H9 (cell line): ENCODE results near the gene ZNF541. TPM values are rescaled to one million over a fixed set of nuclear protein-coding genes. Genes with fewer than 3 reads are reported as not detected.

ENCODE experiments used
- DNase-seq: peaks from one replicate; pipeline ENCODE4 v3.0.0-alpha.2; 2017
- H2AFZ ChIP-seq: one replicate; pipeline ENCODE4 v1.6.1; 2013; ENCODE audit warnings: mild to moderate bottlenecking, low read length, control low read depth, moderate library complexity
- H2AK5ac ChIP-seq: 2 replicates; pipeline ENCODE4 v1.6.1; 2013; ENCODE audit warnings: low read length, control low read depth, mixed read lengths; ENCODE audit not compliant: insufficient read length
- H2BK120ac ChIP-seq: one replicate; pipeline ENCODE4 v1.6.1; 2013; ENCODE audit warnings: low read depth, mild to moderate bottlenecking, low read length, control low read depth, inconsistent platforms; ENCODE audit not compliant: poor library complexity, severe bottlenecking
- H2BK12ac ChIP-seq: 2 replicates; pipeline ENCODE4 v1.6.1; 2013; ENCODE audit warnings: low read length, control low read depth, mixed read lengths, low read depth; ENCODE audit not compliant: insufficient read length
- H2BK15ac ChIP-seq: 2 replicates; pipeline ENCODE4 v1.6.1; 2013; ENCODE audit warnings: low read depth, low read length, control low read depth
- H2BK20ac ChIP-seq: one replicate; pipeline ENCODE4 v1.6.1; 2013; ENCODE audit warnings: low read depth, mild to moderate bottlenecking, low read length, control low read depth, inconsistent platforms; ENCODE audit not compliant: poor library complexity, severe bottlenecking
- H2BK5ac ChIP-seq: 2 replicates; pipeline ENCODE4 v1.6.1; 2013; ENCODE audit warnings: low read length, control low read depth, mixed read lengths; ENCODE audit not compliant: insufficient read length
- H3K14ac ChIP-seq: 2 replicates; pipeline ENCODE4 v1.6.1; 2013; ENCODE audit warnings: low read length, control low read depth; ENCODE audit not compliant: insufficient read depth
- H3K18ac ChIP-seq: 2 replicates; pipeline ENCODE4 v1.6.1; 2013; ENCODE audit warnings: low read depth, mild to moderate bottlenecking, mixed read lengths, low read length, control low read depth; ENCODE audit not compliant: insufficient read length
- H3K23ac ChIP-seq: 2 replicates; pipeline ENCODE4 v1.6.1; 2013; ENCODE audit warnings: low read length, control low read depth, mixed read lengths, low read depth; ENCODE audit not compliant: insufficient read length
- H3K23me2 ChIP-seq: 2 replicates; pipeline ENCODE4 v1.6.1; 2013; ENCODE audit warnings: low read depth, mild to moderate bottlenecking, mixed read lengths, low read length, control low read depth; ENCODE audit not compliant: insufficient read length, poor library complexity, severe bottlenecking
- H3K27ac ChIP-seq: 2 replicates; pipeline ENCODE4 v1.5.1; 2013; ENCODE audit warnings: low read length, control low read depth, mixed read lengths, low read depth; ENCODE audit not compliant: insufficient read length
- H3K27me3 ChIP-seq: 2 replicates; pipeline ENCODE4 v1.6.1; 2013; ENCODE audit warnings: low read length, control low read depth, inconsistent platforms; ENCODE audit not compliant: insufficient read depth
- H3K4ac ChIP-seq: 2 replicates; pipeline ENCODE4 v1.6.1; 2013; ENCODE audit warnings: low read depth, mild to moderate bottlenecking, control low read depth, inconsistent platforms, low read length, moderate library complexity
- H3K4me1 ChIP-seq: 2 replicates; pipeline ENCODE4 v1.6.1; 2013; ENCODE audit warnings: low read length, control low read depth, inconsistent platforms; ENCODE audit not compliant: insufficient read depth
- H3K4me2 ChIP-seq: 2 replicates; pipeline ENCODE4 v1.6.1; 2013; ENCODE audit warnings: low read length, control low read depth, mixed read lengths; ENCODE audit not compliant: insufficient read length, insufficient read depth
- H3K56ac ChIP-seq: 2 replicates; pipeline ENCODE4 v1.6.1; 2013; ENCODE audit warnings: low read depth, mild to moderate bottlenecking, mixed read lengths, low read length, control low read depth; ENCODE audit not compliant: insufficient read length
- H3K79me1 ChIP-seq: 2 replicates; pipeline ENCODE4 v1.6.1; 2013; ENCODE audit warnings: low read depth, mild to moderate bottlenecking, moderate library complexity, low read length, control low read depth, inconsistent platforms; ENCODE audit not compliant: insufficient read depth, poor library complexity, severe bottlenecking
- H3K79me2 ChIP-seq: 2 replicates; pipeline ENCODE4 v1.6.1; 2013; ENCODE audit warnings: low read length, control low read depth, inconsistent platforms; ENCODE audit not compliant: insufficient read depth
- H3K9ac ChIP-seq: 2 replicates; pipeline ENCODE4 v1.6.1; 2013; ENCODE audit warnings: low read length, control low read depth, mixed read lengths; ENCODE audit not compliant: insufficient read length; ENCODE audit errors: extremely low read depth
- H3K9me3 ChIP-seq: one replicate; pipeline ENCODE4 v1.6.1; 2013; ENCODE audit warnings: low read depth, low read length, inconsistent platforms; ENCODE audit not compliant: control insufficient read depth
- H3T11ph ChIP-seq: one replicate; pipeline ENCODE4 v1.6.1; 2013; ENCODE audit warnings: mild to moderate bottlenecking, low read length, control low read depth, inconsistent platforms
- H4K20me1 ChIP-seq: one replicate; pipeline ENCODE4 v1.6.1; 2013; ENCODE audit not compliant: control insufficient read depth, insufficient read length, insufficient read depth
- H4K5ac ChIP-seq: 2 replicates; pipeline ENCODE4 v1.6.1; 2013; ENCODE audit warnings: low read depth, mild to moderate bottlenecking, mixed read lengths, low read length, control low read depth; ENCODE audit not compliant: insufficient read length
- H4K8ac ChIP-seq: replicated peaks from 2 replicates; pipeline ENCODE4 v1.6.1; 2013; ENCODE audit warnings: low read length, control low read depth, mixed read lengths, low read depth; ENCODE audit not compliant: insufficient read length
- H4K91ac ChIP-seq: 2 replicates; pipeline ENCODE4 v1.6.1; 2013; ENCODE audit warnings: low read depth, mild to moderate bottlenecking, moderate library complexity, mixed read lengths, low read length, control low read depth; ENCODE audit not compliant: insufficient read length
- H3K27ac Mint-ChIP-seq, 3 experiments: 2 replicates in 2 of 3; 3 replicates in 1 of 3; pipeline ENCODE4 v1.8.0; 2020 to 2021; ENCODE audit warnings: mixed read lengths in 3 of 3, mild to moderate bottlenecking in 1 of 3, moderate library complexity in 1 of 3
- H3K27me3 Mint-ChIP-seq: 2 replicates; pipeline ENCODE4 v1.8.0; 2021; ENCODE audit warnings: low read depth, mild to moderate bottlenecking, moderate library complexity, mixed read lengths
- H3K36me3 Mint-ChIP-seq, 3 experiments: 2 replicates in 2 of 3; 3 replicates in 1 of 3; pipeline ENCODE4 v1.8.0; 2020 to 2021; ENCODE audit warnings: low read depth in 3 of 3, mixed read lengths in 3 of 3; ENCODE audit not compliant: insufficient read depth in 1 of 3
- H3K4me1 Mint-ChIP-seq, 2 experiments: 2 replicates each; pipeline ENCODE4 v1.8.0; 2020; ENCODE audit warnings: mixed read lengths in 2 of 2
- H3K4me3 Mint-ChIP-seq, 2 experiments: 2 replicates in 1 of 2; 3 replicates in 1 of 2; pipeline ENCODE4 v1.8.0; 2020 to 2021; ENCODE audit warnings: mild to moderate bottlenecking in 2 of 2, mixed read lengths in 2 of 2, moderate library complexity in 1 of 2
- H3K9me3 Mint-ChIP-seq, 2 experiments: 2 replicates in 1 of 2; 3 replicates in 1 of 2; pipeline ENCODE4 v1.8.0; 2020; ENCODE audit warnings: mild to moderate bottlenecking in 2 of 2, mixed read lengths in 2 of 2, moderate library complexity in 1 of 2
- CTCF ChIP-seq: fragments of 200-600 bp; sonication (generic); conservative IDR thresholded peaks from 3 replicates; pipeline ENCODE4 v1.8.0; 2021; ENCODE audit warnings: antibody characterized with exemption, mild to moderate bottlenecking
- WGBS: extraction: QIAGEN DNeasy Blood & Tissue Kit; methylation state at CpG from one replicate; pipeline ENCODE4 v1.1.7; 2013; ENCODE audit warnings: missing lambda C conversion rate, low lambda C conversion rate, mixed read lengths; ENCODE audit not compliant: insufficient read length; ENCODE audit errors: extremely low coverage; 5-methylcytosine and 5-hydroxymethylcytosine counted together
- total RNA-seq: library from RNA; stranded (reverse); gene quantifications from 2 replicates; pipeline ENCODE4 v1.2.1, GENCODE V29; 2021

Gene ZNF541
- total RNA-seq, 1 experiment from 2014 or later = not detected

DNA sequence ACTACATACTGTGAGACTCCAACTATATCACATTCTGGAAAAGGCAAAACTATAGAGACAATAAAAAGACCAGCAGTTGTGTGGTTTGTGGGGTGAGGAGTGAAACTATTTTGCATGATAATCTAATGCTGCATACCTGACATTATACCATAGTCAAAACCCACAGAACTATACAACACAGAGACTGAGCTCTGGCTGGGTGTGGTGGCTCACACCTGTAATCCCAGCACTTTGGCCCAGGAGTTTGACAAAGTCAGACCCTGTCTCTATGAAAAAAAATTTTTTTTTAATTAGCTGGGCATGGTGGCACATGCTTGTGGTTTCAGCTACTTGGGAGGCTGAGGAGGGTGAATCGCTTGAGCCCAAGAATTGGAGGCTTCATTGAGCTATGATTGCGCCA lies 11.9 kb downstream of the ZNF541 start:
- Mint-ChIP-seq H3K4me1 (peaks cover 9 to 13% of the 10 kb centered on the region in 2 experiments), H3K9me3 (no peaks in the 10 kb centered on the region), H3K4me3 (no peak overlapping the region), H3K36me3 (no peaks in the 10 kb centered on the region), H3K27me3 (no peaks in the 10 kb centered on the region), H3K27ac (no peak overlapping the region)
- Histone ChIP-seq H3T11ph (no peak overlapping the region), H4K91ac (no peak overlapping the region), H2BK12ac (no peak overlapping the region), H3K79me1 (no peaks in the 10 kb centered on the region), H2BK20ac (no peak overlapping the region), H3K18ac (no peak overlapping the region), H4K8ac (no peak overlapping the region), H3K9ac (no peak overlapping the region), H2BK120ac (no peak overlapping the region), H2BK5ac (no peak overlapping the region), H3K27ac (no peak overlapping the region), H3K23me2 (no peaks in the 10 kb centered on the region), H3K23ac (no peak overlapping the region), H3K56ac (no peak overlapping the region), H2AK5ac (no peak overlapping the region), H3K27me3 (no peaks in the 10 kb centered on the region), H4K20me1 (no peaks in the 10 kb centered on the region), H3K4me1 (0 out of 2 replicates have a peak, but pooled peaks cover 3% of the 10 kb centered on the region), H2AFZ (no peak overlapping the region), H3K4ac (no peak overlapping the region), H3K4me2 (no peak overlapping the region), H2BK15ac (no peak overlapping the region), H3K9me3 (no peaks in the 10 kb centered on the region), H4K5ac (no peak overlapping the region), H3K79me2 (no peaks in the 10 kb centered on the region), H3K14ac (no peak overlapping the region)
- no CpG with 5 or more reads among the region's 2 CpGs for WGBS
- no peak for DNase-seq
- TF ChIP-seq CTCF = no peak
